T1000 (cell line): Measurements from ENCODE around the gene ZBTB43.
"Not testable (repeated sequence)": the region's sequence is repeated elsewhere in the genome, so short reads cannot be mapped to it uniquely, and the experiment has no call there.

Experiments
- DNase-seq: peaks from one replicate; lab custom pipeline; 2025; ENCODE audit warnings: mixed read lengths; lab: John Stamatoyannopoulos, UW

Gene ZBTB43

DNA sequence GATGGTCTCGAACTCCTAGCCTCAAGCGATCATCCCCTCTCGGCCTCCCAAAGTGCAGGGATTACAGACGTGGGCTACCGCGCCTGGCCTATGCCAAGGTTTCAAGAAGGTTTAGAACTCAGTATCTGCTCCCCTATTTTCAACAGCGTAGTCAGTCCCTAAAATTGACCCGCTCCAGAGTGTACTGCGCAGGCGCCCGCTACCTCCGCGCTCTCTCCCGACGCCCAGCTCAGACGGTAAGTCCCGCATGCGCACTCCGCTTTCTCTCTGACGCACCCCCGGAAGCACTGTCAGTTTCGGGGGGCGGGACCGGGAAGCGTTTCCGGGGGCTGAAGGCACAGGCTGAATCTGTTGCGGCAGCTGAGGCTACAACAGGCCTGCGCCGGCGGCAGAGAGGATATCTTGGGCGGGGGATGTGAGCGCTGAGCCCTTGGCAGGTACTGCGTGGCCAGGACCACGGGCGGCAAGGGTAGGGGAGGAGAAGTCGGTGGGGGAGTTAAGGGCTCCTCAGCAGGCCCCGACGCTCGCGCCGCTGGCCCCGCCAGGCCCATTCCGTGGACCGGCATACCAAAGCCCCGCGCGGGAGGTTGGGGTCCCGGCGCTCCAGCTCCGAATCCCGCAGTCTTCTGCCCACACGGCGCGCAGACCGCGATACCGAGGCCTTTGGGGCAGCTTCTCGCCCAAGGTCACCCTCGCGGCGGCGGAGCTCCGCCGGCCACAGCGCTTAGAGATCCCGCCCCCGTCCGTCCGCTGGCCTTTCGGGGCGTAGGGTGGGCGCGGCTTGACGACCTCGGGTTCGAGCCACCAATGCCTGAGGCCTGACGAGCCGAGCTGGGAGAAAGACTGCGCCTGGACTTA lies at the start of gene ZBTB43:
TSS of gene ZBTB43 (plus strand) at position 345 of the 858 bp plus-strand sequence. CDS start 27,470 bp downstream, outside the sequence.
- peak; percentile 88 for DNase-seq

DNA sequence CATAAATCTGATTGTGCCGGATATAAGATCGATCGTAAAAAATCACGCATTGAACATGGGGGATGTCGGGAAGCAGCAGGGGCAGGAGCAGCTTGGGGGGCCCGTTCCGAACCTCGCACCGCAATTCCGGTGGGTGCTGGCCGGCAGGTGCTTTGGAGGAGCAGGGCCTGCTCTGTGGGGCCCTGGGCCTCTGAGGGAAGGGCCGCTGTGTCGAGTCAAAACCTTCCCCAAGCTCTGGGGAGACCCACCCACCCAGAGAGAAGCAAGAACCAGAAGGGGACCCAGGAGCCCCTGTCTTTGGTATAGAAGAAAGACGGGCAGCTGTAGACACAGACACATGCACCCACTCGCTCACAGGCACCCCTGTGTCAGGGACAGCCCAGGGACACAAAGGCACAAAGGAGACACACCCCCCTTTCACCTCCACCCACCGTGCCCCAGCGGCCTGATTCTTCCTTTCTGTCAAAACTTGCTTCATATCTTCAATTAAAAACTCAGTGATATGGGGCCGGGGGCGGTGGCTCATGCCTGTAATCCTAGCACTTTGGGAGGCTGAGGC lies 49.4 kb upstream of the ZBTB43 start:
- no peak for DNase-seq

DNA sequence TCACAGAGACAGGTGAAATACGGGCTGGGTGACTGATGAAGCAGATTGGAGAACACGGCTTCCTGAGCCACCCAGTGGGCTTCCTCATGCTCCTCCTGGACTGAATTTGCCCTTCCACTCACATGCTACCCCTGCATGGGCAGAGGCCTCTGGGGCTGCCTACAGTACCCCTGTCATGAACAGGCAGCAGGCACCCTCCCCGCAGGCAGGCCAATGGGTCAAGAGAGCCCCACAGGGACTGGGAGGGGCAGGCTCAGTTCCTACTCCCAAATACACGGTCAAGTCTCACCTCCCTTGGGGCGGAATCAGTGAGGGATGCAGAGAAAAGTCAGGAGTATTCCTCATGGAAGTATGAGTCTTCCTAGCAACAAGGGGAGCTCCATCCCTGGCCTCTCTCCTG lies 48.6 kb upstream of the ZBTB43 start:
- no peak for DNase-seq

GRCh38 chr9:126756876-126757415 lies 47.9 kb upstream of the ZBTB43 start:
- no peak for DNase-seq

DNA sequence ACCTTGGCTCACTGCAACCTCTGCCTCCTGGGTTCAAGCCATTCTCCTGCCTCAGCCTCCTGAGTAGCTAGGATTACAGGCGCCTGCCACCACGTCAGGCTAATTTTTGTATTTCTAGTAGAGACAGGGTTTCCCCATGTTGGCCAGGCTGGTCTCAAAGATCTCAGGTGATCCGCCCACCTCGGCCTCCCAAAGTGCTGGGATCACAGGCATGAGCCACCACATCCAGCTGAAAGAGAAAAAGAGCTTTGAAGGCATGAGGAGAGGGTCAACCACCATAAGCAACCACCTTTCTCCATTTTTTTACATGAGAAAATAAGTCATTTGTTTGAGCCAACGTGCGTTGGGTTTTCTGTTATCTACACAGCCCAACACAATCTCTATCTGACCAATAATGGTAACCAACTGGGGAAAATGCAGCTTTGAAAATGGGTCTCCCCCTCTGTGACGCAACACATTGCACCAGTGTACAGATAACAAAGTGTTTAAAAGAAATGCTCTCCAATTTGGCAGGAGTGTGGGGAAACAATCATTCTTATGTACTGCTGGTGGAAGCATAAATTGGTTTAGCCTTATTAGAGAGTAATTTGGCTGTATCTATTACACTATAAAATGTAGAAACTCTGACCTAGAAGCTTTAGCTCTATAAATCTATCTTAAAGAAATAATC lies 45.8 kb upstream of the ZBTB43 start:
- DNase-seq: no peak

DNA sequence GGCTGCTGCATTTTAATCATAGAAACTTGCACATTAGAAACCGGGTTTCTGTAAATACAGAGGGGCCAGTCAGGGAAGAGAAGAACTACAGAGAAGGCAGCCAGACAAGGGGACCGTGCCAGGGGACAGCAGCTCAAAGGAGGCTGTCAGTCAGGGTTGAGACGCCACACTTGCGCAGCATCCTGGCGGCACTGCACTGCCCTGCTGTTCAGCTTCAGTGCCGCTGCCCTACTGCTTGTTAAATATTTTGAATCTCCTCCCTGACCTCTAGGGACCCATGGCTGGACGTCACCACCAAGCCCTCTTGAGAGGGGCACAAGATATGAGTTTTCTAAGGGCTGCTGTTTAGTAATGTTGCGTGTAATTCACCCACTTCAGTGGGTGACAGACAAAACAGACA lies 43.6 kb upstream of the ZBTB43 start:
- DNase-seq: no peak

DNA sequence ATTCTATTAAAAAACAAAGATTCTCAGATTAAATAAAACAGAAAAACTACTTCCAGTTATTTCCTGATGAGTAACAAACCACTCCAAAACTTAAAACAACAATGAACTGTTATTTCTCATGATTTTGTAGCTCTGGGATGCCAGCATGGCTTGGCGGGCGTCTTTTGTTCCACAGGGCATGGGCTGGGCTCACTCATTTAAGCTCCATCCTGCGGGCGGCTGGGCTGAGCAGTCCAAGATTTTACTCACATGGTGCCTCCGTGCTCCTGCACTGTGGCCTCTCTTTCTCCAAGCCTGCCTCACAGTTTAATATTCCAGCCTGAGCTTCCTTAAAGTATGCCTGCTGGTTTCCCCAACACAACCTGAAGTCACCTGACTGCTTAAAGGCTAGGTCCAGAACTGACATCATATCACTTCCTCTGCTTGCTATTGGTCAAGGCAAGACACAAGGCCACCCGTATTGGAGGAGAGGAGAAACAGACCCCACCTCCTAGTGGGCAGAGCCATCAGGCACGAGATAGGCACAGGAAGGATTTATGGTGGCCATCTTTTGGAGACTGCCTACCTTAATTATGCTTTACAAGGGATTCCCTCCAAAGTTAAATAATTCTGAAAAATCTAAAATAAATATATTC lies 41.6 kb upstream of the ZBTB43 start:
- DNase-seq: no peak

DNA sequence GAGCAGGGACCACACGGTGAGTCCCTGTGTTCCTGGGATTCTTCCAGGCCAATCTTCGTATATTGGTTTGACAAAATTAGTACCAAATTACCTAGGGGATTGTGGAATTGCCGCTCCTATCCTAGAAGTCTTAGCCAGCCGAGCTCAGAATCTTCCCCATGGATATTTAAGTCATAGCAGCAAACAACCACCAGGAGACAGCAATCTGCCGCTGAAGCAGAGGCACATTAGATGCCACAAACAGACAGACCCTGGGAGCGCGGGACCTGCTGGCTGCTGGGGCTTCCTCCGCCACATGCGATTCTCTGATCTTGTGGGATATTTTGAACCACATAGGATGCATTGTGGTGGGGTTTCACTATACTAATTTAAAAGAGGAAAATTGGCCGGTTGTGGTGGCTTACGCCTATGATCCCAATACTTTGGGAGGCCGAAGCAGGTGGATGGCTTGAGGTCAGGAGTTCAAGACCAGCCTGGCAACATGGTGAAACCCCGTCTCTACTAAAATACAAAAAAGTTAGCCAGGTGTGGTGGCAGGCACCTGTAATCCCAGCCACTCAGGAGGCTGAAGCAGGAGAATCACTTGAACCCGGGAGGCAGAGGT lies 31.7 kb upstream of the ZBTB43 start:
- DNase-seq: no peak

DNA sequence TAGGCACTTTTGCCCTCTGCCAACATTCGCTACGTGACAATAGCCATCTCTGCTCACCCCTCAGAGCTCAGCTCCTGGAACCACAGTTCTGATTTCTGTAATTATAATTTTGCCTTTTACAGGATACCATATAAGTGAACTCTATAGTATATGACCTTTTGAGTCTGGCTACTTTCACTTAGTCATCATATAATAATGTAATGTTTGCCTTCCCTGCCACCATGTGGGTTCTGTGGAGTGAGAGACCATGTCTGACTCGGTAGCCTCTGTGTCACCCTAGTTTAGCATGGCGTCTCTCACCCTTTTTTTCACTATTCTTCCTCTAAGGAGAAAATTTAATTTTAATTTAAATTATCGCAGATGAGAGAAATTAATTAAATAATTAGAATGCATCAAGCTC lies 28.9 kb upstream of the ZBTB43 start:
- DNase-seq: no peak

- DNase-seq: no peak
Observed at GRCh38 chr9:126777733-126778132, 27.1 kb upstream of the ZBTB43 start.

GRCh38 chr9:126778141-126778540 lies 26.7 kb upstream of the ZBTB43 start:
- no peak for DNase-seq

DNA sequence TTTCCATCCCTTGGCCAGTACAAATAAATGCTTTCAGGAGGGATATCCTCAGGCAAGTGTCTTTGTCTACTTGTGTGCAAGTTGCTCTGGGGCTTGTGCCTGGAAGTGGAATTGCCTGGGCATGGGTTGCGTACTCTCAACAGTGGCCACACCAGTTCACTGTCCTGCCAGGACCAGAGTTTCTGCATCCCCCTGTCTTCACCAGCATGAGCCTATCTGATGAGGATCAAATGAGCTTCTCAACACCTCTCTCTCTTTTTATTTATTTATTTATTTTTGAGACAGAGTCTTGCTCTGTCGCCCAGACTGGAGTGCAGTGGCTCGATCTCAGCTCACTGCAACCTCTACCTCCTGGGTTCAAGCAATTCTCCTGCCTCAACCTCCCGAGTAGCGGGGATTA lies 26.1 kb upstream of the ZBTB43 start:
- not testable (repeated sequence) for DNase-seq

DNA sequence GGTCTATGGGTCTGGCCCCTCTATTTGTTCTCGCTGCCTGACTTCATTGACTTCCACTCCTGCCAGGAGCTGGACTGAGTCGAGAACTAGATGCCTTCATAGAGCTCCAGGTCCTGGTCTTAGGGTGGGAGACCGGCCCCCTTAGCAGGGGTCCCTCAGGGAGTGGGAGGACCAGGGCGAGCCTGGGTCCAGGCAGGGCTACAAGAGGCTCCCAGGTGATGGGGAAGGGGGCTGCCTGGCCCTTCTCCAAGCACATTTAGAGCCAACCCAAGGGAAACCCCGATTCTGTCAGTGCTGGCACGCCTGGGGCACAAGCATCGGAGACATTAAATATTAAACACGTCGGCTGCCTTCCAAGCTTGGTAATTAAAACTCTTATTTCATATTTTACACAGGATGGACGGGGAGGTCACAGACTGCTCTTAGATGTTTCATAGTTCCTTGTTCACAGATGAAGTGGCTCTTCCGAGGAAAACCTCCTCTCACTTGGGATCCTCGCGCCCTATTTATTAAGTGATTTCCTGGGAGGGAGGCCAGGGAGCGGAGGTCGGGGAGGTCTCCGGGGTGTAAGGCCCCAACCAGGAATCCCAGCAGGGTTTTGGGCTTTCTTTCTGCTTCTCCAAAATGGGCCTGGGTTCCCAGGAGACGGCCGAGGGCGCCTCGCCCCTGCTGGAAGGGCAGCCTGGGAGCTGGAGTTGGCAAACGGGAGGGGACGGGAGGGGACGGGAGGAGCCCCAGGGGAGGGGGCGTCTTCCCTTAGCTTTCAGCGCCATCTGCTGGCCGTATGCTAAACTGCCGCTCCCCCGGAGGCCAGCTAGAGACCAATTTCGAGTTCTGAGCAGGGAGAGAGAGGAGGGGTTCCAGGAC lies 23.4 kb upstream of the ZBTB43 start:
- DNase-seq: peak; percentile 66

DNA sequence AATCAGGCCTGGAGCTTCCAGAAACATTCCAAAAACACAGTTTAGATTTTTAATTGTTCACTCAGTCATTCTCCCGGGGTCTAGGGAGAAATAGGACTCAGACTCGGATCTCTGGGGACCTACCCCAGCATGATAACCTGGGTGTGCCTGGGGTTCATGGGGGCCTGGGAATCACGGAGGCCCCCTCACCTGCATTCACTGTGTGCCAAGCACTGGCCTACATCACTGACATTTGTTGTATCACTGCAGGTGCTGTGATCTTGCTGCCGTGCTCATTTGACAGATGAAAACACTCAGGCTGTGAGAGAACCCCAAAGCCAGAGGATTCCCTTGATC lies 22.8 kb upstream of the ZBTB43 start:
- DNase-seq: no peak

DNA sequence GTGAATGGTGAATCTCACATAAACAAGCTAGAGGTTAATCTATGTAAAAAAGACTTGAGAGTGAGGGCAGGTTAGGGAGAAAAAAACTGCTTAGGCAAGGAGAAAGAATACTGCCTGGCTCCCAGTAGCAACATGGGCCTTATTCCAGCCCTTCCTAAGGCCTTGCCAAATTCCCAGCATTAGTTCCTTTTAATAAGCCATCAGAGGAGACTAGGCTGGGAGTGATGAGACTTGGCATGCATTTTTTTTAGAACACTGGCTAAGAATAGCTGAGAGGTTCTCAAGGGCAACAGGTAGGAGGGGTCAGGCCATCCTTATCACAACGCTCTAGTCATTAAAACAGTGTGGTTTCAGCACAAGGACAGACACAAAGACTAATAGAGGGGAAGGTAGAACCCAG lies 20.9 kb upstream of the ZBTB43 start:
- DNase-seq: no peak

DNA sequence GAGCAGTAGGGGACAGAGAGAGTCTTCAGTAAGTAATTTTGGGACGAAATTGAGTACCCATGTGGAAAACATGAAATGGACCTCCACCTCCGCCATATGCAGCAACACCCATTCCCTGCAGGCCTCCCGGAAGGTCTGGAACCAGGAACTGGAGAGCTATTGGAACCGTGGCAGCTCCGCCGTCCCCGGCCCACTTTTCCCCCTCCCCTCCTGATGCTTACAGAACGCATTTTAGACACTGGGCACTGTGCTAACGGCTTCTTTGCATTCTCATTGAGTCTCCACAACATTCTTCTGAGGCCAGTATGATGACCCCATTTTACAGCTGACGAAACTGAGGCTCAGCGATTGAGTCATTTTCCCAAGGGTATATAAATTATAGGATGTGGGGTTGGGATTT lies 20.4 kb upstream of the ZBTB43 start:
- no peak for DNase-seq

DNA sequence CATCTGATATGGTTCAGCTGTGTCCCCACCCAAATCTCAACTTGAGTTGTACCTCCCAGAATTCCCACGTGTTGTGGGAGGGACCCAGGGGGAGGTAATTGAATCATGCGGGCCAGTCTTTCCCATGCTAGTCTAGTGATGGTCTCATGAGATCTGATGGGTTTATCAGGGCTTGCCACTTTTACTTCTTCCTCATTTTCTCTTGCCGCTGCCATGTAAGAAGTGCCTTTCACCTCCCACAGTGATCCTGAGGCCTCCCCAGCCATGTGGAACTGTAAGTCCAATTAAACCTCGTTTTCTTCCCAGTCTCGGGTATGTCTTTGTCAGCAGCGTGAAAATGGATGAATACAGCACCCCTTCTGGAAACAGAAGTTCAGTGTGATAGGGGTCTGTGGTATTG lies 20.0 kb upstream of the ZBTB43 start:
- not testable (repeated sequence) for DNase-seq

DNA sequence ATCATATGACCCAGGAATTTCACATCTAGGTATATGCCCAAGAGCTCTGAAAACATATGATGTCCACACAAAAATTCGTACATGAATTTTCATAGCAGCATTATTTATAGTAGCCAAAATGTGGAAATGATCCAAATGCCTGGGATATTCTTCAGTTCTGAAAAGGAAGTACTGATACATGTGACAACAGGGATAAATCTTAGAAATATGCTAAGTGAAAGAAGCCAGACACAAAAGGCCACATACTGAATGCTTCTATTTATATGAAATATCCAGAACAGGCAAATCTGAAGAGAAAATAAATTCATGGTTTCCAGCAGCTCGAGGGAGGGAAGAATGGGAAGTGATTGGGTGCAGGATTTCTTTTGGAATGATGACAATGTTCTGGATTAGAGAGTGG lies 16.8 kb upstream of the ZBTB43 start:
- no peak for DNase-seq

DNA sequence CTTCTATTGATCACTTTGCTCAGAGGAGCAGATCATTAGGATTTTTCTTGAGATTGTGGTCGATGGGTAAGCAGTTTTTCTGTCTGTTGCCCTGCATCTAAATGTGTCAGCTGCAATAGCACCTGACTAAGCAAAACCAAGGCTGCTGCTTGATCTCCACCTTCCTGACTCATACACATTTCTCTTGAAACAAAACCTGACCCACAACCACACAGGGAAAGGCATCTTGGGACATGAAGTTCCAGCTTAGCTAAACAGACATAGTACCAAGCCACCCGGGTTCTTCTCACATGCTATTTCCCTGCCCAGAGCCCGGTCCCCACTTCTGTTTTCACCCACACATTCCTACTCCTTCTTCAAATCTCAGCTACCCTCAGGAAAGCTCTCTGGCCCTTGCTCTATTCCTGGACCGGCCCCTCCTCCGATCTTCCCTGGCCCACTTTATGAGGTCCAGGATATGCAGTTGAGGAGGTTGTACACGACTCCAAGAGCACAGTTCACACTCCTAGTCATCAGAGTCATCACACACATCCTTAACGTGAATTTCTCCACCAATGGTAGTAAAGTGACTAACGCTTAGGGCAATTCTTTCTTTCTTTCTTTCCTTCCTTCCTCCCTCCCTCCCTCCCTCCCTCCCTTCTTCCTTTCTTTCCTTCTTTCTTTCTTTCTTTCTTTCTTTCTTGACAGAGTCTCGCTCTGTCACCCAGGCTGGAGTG lies 16.0 kb upstream of the ZBTB43 start:
- DNase-seq: no peak

DNA sequence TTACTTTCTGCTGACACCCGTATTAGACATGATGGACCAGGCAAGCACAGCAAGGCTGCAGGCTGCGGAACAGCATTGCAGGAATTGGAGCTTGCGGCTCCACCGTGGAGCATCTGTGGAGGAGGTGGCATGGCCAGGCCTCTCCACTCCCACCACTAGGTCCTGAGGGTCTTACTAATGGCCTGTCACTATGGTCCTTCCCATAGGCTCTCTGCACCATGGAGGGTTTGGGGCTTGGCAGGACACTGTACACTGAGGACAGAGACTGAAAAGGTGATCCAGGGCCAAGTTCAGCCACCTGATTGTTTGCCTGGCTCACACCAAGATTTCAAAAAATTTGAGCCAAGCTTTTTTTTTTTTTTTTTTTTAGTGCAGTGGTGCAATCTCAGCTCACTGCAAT lies 14.3 kb upstream of the ZBTB43 start:
- DNase-seq: no peak
